Brain microvascular endothelial cell (primary cell): Measurements from ENCODE around the gene KDM2B.
"Not testable (repeated sequence)": the region's sequence is repeated elsewhere in the genome, so short reads cannot be mapped to it uniquely, and the experiment has no call there.

ENCODE experiments used
- DNase-seq: peaks from one replicate; pipeline ENCODE4 v3.0.0-alpha.2; 2020
- H3K27ac ChIP-seq: fragments of 250-450 bp; sonication (Bioruptor Pico); 2 replicates; pipeline ENCODE4 v1.5.1; 2020; ENCODE audit warnings: mild to moderate bottlenecking, moderate library complexity
- H3K27me3 ChIP-seq: fragments of 250-450 bp; sonication (Bioruptor Pico); replicated peaks from 2 replicates; pipeline ENCODE4 v1.5.1; 2020; ENCODE audit warnings: mild to moderate bottlenecking
- H3K36me3 ChIP-seq: fragments of 250-450 bp; sonication (Bioruptor Pico); replicated peaks from 2 replicates; pipeline ENCODE4 v1.5.1; 2020; ENCODE audit warnings: mild to moderate bottlenecking
- H3K4me3 ChIP-seq: 2 replicates; pipeline ENCODE4 v1.5.1; 2011; ENCODE audit warnings: low read depth, mild to moderate bottlenecking, control low read depth, low read length, moderate library complexity
- CTCF ChIP-seq: IDR thresholded peaks from 2 replicates; pipeline ENCODE4 v1.5.1; 2011; ENCODE audit warnings: low read depth, mild to moderate bottlenecking, moderate library complexity, low read length, control low read depth, inconsistent platforms; ENCODE audit errors: missing control alignments
- in situ Hi-C: cut with HindIII; loops from 2 replicates; pipeline ENCODE4 v1.10.0; 2017; ENCODE audit warnings: low sequenced_read_pairs, low pct_ligation_motif_present

KDM2B gene

GRCh38 chr12:121391619-121392324 lies 189.1 kb downstream of the KDM2B start:
- Histone ChIP-seq H3K36me3 (no peaks in the 10 kb centered on the region), H3K27me3 (no peaks in the 10 kb centered on the region), H3K27ac (no peak overlapping the region), H3K4me3 (no peak overlapping the region)
- in situ Hi-C loops: no loop called here
- DNase-seq: no peak
- no peak for TF ChIP-seq CTCF

- no peak overlapping the region for H3K27ac ChIP-seq
- in situ Hi-C loops: no loop called here
- no peaks in the 10 kb centered on the region for H3K36me3 ChIP-seq
- TF ChIP-seq CTCF: no peak
- no peaks in the 10 kb centered on the region for H3K27me3 ChIP-seq
- no peak overlapping the region for H3K4me3 ChIP-seq
- DNase-seq: no peak
These were observed 190.0 kb downstream of the KDM2B start for GRCh38 chr12:121390856-121391255.

DNA sequence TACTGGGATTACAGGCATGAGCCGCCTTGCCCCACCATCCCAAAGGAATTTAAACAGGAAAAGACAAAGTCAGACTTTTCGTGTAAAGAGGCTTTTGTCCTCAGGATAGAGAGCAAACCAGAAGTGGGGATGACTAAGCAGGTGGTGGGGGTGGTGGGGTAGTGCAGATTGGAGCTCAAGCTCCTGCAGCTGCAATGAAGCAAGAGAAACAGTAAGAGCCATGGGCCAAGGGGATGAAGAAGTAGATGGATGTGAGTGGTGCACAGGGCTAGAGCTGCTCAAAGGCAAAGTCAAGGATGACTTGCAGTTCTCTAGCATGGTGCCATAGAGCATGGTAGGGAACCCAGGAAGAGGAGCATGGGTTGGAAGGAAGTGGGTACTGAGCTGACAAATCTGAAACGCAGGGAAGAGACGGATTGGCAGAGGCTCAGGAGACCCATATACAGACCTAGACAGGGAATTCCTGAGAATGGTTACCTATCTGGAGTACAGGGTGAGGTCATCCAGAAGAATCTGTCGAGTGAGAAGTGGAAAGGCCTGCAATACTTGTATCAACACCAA lies 192.3 kb downstream of the KDM2B start:
- no peaks in the 10 kb centered on the region for H3K36me3 ChIP-seq
- DNase-seq: peak; percentile 60
- no peak overlapping the region for H3K27ac ChIP-seq
- no peak for TF ChIP-seq CTCF
- no peaks in the 10 kb centered on the region for H3K27me3 ChIP-seq
- H3K4me3 ChIP-seq: no peak overlapping the region
- in situ Hi-C loops: no loop called here

- in situ Hi-C loops, H3K27me3 ChIP-seq, H3K27ac ChIP-seq, H3K36me3 ChIP-seq, DNase-seq, H3K4me3 ChIP-seq: not testable (repeated sequence)
These were observed 195.9 kb downstream of the KDM2B start for GRCh38 chr12:121384891-121385290.

- no peak overlapping the region for H3K27ac ChIP-seq
- no peak for TF ChIP-seq CTCF
- H3K4me3 ChIP-seq: no peak overlapping the region
- no peaks in the 10 kb centered on the region for H3K27me3 ChIP-seq
- H3K36me3 ChIP-seq: no peaks in the 10 kb centered on the region
- no peak for DNase-seq
- in situ Hi-C loops: no loop called here
These were observed 197.2 kb downstream of the KDM2B start for GRCh38 chr12:121383601-121384021.

DNA sequence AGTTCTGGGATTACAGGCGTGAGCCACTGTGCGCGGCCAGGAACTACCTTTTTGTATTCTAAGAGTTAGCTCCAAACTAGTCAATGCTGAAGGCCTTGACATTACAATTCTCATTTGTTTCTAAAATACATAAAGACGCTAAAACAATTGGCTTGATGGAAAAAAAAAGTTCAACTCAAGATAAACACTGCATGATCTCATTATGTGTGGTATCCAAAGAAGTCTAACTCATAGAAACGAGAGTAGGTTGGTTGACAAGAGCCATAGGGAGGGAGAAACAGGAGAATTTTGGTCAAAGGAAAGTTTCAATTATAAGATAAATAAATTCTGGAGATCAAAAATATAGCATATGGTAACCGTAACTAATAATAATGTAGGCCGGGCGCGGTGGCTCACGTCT lies 200.9 kb downstream of the KDM2B start:
- H3K27me3 ChIP-seq: no peaks in the 10 kb centered on the region
- no peak overlapping the region for H3K27ac ChIP-seq
- DNase-seq: no peak
- TF ChIP-seq CTCF: no peak
- H3K4me3 ChIP-seq: no peak overlapping the region
- no peaks in the 10 kb centered on the region for H3K36me3 ChIP-seq
- in situ Hi-C loops: no loop called here
